Measurements from ENCODE around the gene KISS1R.

Gene KISS1R

GRCh38 chr19:919199-920050 is 2.3 kb downstream of the KISS1R start:
- intact Hi-C loops (cut with DNase I) = loop anchor here (2.0 to 10.0 kb wide), 3 partner anchors 57 to 255 kb away; partner anchors contain the start of gene RNF126
- DNase-seq = peak in 1 of 10 donors; percentile 77

GRCh38 chr19:920051-920864 is 3.1 kb downstream of the KISS1R start:
- intact Hi-C loops (cut with DNase I) = loop anchor here (2.0 to 10.0 kb wide), 2 partner anchors 57 to 255 kb away; partner anchors contain the start of gene RNF126
- DNase-seq = peak in 1 of 10 donors; percentile 79

- intact Hi-C loops (cut with DNase I) = loop anchor here (10.0 kb wide), 1 partner anchor 260 kb away; the partner anchor contains the start of gene RNF126
- DNase-seq = no peak
Measured at GRCh38 chr19:924553-925086, 7.5 kb downstream of the KISS1R start.

GRCh38 chr19:925087-925525 is 8.0 kb downstream of the KISS1R start:
- peak in 1 of 10 donors; percentile 58 for DNase-seq
- intact Hi-C loops (cut with DNase I) = loop anchor here (10.0 kb wide), 1 partner anchor 260 kb away; the partner anchor contains the start of gene RNF126

- intact Hi-C loops (cut with DNase I) = loop anchor here (10.0 kb wide), 1 partner anchor 261 kb away; the partner anchor contains the start of gene RNF126
- peak; percentile 63 to 97 (median 76) for DNase-seq
Measured at GRCh38 chr19:925526-926322, 8.6 kb downstream of the KISS1R start, which contains the start of gene ARID3A. Gene ARID3A (plus strand): TSS chr19:926035. CDS start chr19:929529, 3,494 bp downstream.

- intact Hi-C loops (cut with DNase I) = loop anchor here (10.0 kb wide), 1 partner anchor 261 kb away; the partner anchor contains the start of gene RNF126
- no peak for DNase-seq
Measured at GRCh38 chr19:926323-926588, 9.1 kb downstream of the KISS1R start.

- intact Hi-C loops (cut with DNase I) = loop anchor here (10.0 kb wide), 1 partner anchor 262 kb away; the partner anchor contains the start of gene RNF126
- DNase-seq = no peak
Measured at GRCh38 chr19:926589-927350, 9.6 kb downstream of the KISS1R start.

GRCh38 chr19:927351-927779 is 10.2 kb downstream of the KISS1R start:
- intact Hi-C loops (cut with DNase I) = loop anchor here (10.0 kb wide), 1 partner anchor 263 kb away; the partner anchor contains the start of gene RNF126

GRCh38 chr19:927780-928401 is 10.8 kb downstream of the KISS1R start:
- no peak for DNase-seq
- intact Hi-C loops (cut with DNase I) = loop anchor here (10.0 kb wide), 1 partner anchor 263 kb away; the partner anchor contains the start of gene RNF126

More at GRCh38 chr19:927351-927779, 10.2 kb downstream of the KISS1R start:
- DNase-seq = no peak

- intact Hi-C loops (cut with DNase I) = loop anchor here (10.0 kb wide), 1 partner anchor 264 kb away; the partner anchor contains the start of gene RNF126
- DNase-seq = no peak
Measured at GRCh38 chr19:928471-929202, 11.5 kb downstream of the KISS1R start.

GRCh38 chr19:929203-929890 is 12.2 kb downstream of the KISS1R start:
- DNase-seq = no peak
- intact Hi-C loops (cut with DNase I) = loop anchor here (10.0 kb wide), 1 partner anchor 265 kb away; the partner anchor contains the start of gene RNF126

- intact Hi-C loops (cut with DNase I) = loop anchor here (10.0 kb wide), 1 partner anchor 265 kb away; the partner anchor contains the start of gene RNF126
- DNase-seq = no peak
Measured at GRCh38 chr19:929891-930258, 12.7 kb downstream of the KISS1R start.

- intact Hi-C loops (cut with DNase I) = no loop called here
- no peak for DNase-seq
Measured at GRCh38 chr19:931860-932647, 14.9 kb downstream of the KISS1R start.

- intact Hi-C loops (cut with DNase I) = no loop called here
Measured at GRCh38 chr19:932648-933552, 15.8 kb downstream of the KISS1R start.

GRCh38 chr19:933553-933882 is 16.4 kb downstream of the KISS1R start:
- DNase-seq = no peak
- intact Hi-C loops (cut with DNase I) = no loop called here

More at GRCh38 chr19:932648-933552, 15.8 kb downstream of the KISS1R start:
- peak in 1 of 10 donors; percentile 81 for DNase-seq

Data from posterior cingulate gyrus (tissue), 11 donors.